HEK293T (cell line): ENCODE data around the gene FBXL2.

ENCODE experiments used
- ARNT ChIP-seq: fragments of 450-650 bp; IDR thresholded peaks from 2 replicates; pipeline ENCODE4 v1.6.1; 2017; ENCODE audit warnings: mild to moderate bottlenecking
- BHLHE40 ChIP-seq: fragments of 450-650 bp; IDR thresholded peaks from 2 replicates; pipeline ENCODE4 v1.6.1; 2016; ENCODE audit warnings: mild to moderate bottlenecking, moderate library complexity, borderline replicate concordance
- ELF4 ChIP-seq: fragments of 450-650 bp; IDR thresholded peaks from 2 replicates; pipeline ENCODE4 v1.6.1; 2017; ENCODE audit warnings: antibody characterized with exemption
- SUZ12 ChIP-seq: fragments of 450-650 bp; IDR thresholded peaks from 2 replicates; pipeline ENCODE4 v1.6.1; 2016; ENCODE audit warnings: mild to moderate bottlenecking
- TF ChIP-seq, protein P1 (sequence below): fragments of 450-650 bp; IDR thresholded peaks from 2 replicates; pipeline ENCODE4 v1.6.1; 2016

- TF ChIP-seq ELF4 (no peak), SUZ12 (no peak), BHLHE40 (no peak), ARNT (no peak)
- TF ChIP-seq, protein P1, sequence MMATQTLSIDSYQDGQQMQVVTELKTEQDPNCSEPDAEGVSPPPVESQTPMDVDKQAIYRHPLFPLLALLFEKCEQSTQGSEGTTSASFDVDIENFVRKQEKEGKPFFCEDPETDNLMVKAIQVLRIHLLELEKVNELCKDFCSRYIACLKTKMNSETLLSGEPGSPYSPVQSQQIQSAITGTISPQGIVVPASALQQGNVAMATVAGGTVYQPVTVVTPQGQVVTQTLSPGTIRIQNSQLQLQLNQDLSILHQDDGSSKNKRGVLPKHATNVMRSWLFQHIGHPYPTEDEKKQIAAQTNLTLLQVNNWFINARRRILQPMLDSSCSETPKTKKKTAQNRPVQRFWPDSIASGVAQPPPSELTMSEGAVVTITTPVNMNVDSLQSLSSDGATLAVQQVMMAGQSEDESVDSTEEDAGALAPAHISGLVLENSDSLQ: no peak
Measured at GRCh38 chr3:33271324-33271723, 5.9 kb upstream of the FBXL2 start.
